T-helper 2 cell treated with Interferon-gamma antibody and Interleukin-4, amounts not matched to agents 100 ng/mL and 5 ng/mL, for 36 hours (primary cell): ENCODE results near the gene GSG1L. TPM values are rescaled to one million over a fixed set of nuclear protein-coding genes. Genes with fewer than 3 reads are reported as not detected.

Experiments used
- intact Hi-C: fragments of 100-400 bp; cut with micrococcal nuclease; formaldehyde crosslinking; loops from one replicate; pipeline ENCODE4 v1.15.1; 2023
- total RNA-seq: library from RNA; stranded (reverse); gene quantifications from 2 replicates; pipeline ENCODE4 v1.2.3, GENCODE V29; 2022

Gene GSG1L
- total RNA-seq, 1 donor from 2014 or later, result 0.23 TPM

DNA sequence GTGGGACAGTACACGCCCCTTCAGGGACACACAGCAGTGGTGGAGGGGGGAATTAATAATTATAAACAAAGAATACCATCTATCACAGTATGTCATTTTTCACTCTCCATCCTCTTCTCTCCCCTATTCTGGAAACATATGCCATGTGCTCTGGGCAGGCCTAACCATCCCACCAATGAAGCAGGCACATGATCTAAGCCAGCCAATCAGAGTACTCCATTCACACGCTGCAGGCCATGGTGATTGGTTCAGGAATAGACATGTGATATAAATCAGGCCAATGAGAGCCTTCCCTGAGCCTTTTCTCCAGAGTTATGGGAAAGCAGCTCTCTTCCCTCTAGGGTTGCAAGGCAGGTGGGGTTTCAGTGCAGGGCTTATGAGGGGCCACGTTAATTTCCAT is 36.5 kb downstream of the GSG1L start:
- intact Hi-C loops, result no loop called here

DNA sequence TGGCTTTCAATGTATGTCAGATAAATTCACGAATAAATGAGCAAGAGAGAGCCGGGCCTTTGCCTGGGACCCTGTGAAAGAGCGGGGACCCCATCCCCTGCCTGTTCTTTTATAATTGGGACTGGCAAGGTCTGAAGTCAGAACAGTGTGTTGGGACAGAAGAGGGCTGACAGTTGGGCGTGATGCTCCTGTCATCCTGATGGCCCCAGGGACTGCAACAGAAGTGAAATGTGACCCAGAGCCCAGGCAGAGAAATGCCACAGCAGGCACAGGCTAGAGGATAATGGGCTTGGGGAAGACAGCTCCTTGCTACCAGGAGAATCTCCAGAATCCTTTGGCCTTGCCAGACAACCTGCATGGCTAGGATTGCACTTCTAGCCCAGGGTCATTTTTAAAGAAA is 37.9 kb downstream of the GSG1L start:
- intact Hi-C loops, result no loop called here

DNA sequence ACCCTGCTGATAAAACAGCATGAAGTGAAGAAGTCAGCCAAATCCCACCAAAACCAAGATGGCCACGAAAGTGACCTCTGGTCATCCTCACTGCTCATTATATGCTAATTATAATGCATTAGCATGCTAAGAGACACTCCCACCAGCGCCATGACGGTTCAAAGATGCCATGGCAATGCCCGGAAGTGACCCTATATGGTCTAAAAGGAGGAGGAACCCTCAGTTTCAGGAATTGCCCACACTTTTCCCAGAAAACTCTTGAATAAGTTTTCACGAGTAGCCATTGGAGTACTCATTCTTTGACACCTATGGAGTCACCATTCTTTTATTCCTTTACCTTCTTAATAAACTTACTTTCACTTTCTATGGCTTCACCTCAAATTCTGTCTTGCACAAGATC is 44.3 kb downstream of the GSG1L start:
- intact Hi-C loops, result no loop called here

DNA sequence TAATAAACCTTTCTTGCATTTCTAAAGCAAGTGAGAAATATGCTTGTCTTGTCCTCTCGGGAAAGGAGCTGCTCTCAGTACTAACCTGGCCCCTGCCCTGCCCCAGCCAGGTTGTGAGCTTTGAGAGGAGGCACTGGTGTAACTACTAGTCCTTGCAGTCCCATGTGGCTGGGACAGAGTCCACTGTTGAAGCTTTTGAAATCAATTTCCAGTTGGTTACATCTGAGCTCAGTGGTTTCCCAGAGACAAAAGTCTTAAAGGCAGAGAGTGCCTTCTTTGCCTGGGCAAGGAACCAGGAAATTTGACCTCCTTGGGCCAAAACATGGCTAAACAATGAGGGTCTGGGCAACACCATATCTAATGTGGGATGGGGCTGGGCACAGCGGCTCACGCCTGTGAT is 48.7 kb downstream of the GSG1L start:
- intact Hi-C loops, result no loop called here

DNA sequence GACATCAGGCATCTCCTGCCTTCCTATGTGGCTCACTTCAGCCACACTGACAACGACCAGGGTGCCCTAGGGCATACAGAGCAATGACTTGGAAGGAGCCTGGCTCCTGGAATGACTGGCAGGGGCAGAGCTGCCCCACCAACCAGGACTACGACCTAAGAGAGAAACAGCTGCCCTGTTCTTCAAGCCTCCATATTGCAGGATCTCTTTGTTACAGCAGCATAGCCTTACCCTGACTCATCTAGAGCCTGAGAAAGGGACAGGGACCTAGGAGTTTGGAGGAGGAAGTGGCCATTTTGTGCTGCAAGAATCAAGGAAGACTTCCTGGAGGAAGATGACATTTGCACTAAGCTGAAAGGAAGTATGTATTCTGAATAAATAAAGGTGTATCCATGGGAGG is 49.6 kb downstream of the GSG1L start:
- intact Hi-C loops, result no loop called here

DNA sequence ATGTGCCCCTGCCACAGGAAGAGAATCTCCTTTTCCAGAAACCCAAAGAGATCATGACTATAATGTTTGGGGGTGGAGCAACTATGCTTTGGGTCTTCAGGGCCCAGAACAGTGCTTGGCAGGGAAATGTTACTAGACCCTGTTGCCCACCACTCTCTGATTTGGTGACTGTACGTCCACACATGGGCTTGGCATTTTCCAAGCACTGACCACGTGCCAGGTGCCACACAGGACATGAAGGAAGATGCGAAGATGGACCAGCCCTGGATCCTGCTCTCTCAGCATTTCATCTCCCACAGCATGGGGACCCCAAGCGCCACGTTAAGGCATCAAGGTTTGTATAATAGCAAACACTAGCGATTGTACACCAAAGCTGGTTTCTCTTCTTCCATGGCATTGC is 50.1 kb downstream of the GSG1L start:
- intact Hi-C loops, result no loop called here

DNA sequence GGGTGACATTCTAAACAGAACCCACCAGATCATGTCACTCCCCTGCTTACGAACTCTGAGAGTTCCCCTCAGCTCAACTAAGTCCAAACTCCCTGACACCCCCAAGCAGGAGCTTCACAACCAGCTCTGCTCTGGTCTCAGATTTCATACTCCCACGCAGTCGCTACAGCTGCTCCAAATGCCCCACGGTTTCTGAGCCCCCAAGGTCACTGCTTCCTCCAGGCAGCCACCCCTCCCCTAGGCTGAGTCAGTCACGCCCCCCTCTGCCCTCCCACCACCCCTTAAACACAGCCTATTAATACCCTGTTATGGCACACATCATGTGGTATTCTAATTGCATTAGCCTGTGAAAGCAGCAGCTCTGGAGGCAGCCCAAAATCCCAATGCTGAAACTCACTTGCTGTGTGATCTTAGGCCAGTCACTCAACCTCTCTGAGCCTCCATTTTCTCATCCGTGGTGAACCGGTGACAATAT is 51.5 kb downstream of the GSG1L start:
- intact Hi-C loops, result no loop called here

DNA sequence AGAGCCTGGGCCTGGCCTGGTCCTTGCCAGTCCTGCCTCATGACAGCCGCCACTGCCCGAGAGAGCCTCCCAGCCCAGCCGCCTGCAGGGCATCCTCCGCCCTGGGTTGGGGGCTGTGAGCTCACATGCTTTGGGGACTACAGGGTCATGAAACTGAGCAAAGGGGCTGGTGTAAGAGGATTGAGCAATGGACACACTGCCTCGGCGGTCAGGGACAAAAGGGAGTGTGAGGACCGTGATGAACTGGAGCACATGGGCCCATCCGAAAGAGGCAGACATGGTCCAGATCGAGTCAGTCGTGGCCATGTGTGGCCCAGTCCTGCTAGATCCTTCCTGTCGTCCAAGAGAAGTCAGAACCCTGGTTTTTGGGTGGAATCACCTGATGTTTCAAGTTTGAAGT is 52.3 kb downstream of the GSG1L start:
- intact Hi-C loops, result no loop called here

DNA sequence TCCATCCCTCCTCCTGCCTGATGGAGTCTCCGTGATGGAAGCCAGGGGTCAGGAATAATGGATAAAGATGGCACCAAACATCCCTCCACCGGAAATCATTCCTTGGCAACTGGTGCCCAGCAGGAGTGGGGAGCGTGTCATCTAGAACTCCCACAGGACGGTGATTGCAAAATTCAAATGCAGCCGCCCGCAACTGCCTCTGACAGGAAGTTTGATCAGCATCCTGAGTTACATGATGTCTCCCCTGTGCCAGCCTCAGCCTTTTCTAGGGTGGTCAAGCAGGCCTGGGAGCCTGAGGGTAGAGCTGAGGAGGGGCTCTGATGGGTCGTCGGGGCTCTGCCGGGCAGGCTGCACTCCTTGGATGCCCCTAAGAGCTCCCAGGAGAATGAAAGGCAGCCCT is 52.8 kb downstream of the GSG1L start:
- intact Hi-C loops, result no loop called here

DNA sequence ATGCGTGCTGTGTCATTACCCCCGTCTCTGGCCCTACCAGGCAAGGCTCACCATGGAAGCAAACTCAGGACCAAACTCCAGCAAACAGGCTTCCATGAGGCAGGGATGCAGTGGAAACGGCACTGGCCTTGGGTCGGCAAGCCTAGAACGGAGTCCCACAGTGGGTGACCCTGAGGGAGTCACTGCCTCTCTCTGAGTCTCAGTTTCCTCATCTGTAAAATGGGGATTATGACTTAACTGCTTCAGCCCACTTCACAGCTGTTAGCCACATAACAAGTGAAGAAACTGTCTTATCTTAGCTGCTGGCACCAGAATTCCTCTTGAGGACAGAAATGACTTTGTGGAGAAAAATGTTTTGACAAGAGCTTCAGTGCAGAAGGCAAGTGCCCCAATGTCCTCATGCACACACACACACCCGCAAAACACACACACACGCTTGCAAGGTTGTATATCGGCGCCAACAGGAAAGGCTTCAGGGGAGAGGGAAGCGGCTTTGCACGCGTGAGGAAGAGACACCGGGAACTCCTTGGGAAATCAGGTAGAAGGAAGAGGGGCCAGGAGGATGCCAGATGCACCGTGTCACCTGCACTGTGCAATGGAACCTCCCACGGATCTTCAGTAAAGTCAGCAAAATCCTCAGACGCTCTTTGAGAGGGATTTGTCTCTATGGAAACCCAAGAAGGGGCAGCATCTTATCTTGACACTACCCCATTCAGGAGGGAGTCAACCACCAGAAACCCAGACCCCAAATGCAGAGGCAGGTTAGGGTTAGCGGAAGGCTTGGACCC is 53.7 kb downstream of the GSG1L start:
- intact Hi-C loops, result no loop called here

DNA sequence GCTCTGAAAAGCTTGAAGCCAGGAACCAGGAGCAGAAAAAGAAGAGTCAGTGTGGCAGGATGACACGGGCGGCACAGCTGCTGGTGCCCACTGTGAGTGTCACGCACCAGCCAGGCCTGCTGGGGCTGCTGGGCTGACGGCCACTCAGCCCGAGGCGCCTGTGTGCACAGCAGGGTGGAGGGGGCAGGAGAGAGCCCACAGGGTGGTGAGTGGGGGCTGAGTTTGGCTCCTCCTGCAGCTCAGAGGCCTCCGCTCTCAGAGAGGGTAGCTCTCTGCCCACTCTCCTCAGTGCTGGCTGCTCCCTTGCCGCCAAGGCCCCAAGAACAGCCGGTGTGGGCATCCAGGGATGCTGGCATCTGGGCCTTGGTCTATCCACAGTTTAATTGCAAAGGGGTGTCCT is 59.6 kb downstream of the GSG1L start:
- intact Hi-C loops, result no loop called here

DNA sequence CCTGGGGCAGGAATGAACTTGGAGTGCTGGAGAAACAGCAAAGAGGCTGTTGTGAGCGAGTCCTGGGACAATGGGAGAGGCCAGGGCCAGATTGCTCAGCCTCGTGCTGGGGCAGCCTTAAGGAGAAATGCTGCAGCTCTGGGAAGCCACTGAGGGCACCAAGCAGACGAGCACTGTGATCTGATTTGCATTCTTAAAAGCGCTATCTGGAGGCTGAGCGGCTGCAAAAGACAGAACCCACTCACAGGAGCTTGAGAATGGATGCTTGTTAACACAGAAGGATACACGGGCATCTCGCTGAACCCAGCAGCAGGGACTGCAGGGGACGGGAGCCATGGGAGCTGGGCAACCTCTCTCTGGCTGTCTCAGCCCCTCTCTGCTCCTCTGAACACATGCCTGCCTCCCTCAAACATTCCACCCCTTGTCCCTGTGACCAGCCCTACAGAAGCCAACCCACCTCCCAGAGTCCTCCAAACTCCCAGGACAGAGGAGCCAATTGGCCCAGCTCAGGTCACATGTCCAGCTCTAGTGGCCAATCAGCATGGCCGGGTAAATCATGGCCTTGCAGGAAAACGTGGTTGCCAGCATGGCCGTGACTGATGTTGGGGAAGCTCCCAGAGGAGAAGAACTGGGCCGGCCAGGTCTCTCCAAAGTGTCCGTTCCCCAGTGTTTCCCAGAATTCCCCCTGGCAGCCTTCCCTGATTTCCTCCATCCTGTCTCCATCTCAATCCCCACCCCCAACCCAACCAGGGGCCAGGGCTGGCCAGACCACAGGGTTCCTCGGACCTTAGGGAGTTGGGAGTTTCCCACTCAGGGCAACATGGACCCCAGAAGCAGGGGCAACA is 60.3 kb downstream of the GSG1L start:
- intact Hi-C loops, result no loop called here

DNA sequence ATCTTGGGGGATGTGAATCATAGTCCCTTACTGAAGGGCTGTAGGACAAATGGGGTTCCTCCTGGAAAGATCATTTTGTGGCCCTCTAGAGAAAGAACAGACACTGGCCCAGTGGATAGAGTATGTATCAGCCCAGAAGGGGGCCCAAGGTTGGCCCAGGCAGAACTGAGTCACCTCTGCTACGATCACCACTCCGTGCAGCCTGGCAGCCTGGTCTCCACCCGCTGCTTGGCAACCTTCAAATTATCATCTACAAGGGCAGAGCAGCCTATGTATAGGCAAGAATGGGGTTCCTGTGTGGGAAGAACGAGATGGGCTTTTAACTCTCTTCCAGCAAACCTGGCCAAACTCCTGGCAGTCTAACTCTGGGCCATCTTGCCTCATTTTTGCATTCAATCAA is 61.9 kb downstream of the GSG1L start:
- intact Hi-C loops, result no loop called here

DNA sequence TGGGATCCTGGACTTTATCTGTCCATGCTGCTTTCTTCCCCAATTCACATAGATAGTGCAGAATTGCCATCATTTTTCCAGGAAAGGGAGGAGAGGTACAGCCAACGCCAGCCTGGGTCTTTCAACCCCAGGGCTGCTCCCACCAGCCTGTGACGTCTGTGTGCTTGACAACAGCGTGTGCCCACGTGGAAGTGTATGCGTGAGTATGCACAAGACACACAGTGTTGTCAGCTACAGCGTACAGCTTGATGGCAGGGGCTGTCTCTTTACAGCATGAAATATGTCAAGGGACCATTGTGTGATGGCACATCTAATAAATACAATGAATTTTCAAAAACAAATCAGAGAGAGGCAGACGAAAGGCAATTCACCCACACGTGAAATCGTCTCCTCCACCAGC is 62.3 kb downstream of the GSG1L start:
- intact Hi-C loops, result no loop called here

DNA sequence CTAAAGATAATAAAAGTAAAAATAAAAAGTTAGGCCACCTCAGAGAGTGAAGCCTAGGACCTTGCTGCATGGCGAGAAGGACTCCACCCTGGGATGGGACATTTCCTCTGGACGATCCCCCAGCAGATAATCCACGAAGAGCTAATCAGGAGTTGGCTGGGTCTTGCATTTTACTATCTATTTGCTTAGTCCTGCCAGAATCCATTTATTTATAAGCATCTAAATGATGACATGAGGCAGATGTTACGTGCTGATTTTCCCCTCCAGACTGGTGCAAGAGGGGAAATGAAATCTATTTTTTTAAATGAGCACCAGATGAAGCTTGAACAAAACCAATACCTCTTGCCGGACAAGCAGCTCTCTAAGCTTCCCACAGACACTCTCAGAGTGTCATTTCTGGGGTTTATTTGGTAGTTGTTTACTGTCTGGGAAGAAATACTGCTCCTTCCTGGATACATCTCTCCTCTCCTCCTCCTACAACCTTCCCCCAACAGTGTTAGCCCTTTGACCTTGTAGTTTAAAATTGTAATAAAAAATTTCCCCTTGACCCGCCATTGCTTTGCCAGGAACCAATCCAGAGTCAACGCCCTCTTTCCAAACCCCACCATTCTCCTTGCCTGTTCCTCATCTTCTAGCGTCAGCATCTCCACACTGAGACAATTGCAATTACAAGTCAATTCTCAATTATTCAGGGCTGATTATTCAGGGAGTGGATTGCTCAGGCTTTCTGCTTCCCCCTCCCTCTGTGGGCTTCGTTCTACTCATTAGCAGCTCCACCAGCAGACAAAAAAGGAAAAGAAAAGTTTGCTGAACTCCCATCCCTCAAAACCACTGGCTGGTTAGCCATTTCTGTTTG is 63.0 kb downstream of the GSG1L start:
- intact Hi-C loops, result no loop called here

DNA sequence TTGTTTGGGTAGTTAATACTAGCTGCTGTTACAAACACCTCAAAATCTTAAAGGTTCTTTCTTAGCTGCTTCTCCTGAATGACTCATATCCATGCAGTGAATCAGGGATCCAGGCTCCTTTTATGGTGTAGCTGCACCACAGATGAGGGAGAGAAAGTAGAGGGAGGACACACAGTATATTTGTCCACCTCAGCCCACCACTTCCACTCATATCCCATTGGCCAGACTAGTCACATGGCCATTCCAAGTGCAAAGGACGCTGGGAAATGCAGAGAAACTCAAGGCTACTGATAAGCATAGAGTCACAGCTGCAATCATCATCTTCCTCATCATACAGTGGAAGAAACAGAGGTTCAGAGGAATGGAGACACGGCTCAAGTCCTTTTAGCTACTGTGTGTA is 63.8 kb downstream of the GSG1L start:
- intact Hi-C loops, result no loop called here

DNA sequence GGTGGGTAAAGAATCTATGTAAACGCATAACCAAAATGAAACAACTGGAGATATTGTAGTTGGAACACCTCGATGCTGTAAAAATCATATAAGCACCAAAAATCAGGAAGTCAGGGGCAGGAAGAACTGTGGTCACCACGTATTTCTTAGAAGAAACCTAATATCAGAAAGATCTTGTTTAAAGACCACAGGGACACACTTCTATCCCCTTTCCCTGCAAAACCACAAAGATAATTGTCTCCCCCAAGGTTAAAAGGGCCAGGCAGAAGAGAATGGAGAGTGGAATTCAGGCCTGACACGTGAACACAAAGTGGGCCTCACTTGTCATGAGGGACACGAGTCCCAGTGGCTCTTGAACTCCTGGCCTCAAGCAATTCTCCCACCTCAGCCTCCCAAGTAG is 68.1 kb downstream of the GSG1L start:
- intact Hi-C loops, result no loop called here

DNA sequence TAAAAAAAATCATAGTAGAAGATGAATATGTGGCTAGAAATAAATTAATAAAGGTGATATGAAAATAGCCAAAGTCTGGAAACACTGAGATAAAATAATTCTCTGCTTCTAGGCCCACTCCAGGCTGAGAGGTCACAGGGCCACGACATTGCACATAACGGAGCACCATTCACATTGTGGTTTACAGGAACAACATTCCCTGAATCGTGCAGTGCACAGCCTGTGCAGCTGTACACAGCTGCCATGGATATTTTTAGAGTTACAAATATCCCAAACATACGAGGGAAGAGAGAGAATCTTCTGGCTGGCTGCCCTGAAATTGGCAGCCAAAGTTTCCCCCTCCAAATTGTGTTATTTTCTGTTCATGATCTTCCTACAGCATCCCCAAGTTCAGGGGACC is 68.8 kb downstream of the GSG1L start:
- intact Hi-C loops, result no loop called here

DNA sequence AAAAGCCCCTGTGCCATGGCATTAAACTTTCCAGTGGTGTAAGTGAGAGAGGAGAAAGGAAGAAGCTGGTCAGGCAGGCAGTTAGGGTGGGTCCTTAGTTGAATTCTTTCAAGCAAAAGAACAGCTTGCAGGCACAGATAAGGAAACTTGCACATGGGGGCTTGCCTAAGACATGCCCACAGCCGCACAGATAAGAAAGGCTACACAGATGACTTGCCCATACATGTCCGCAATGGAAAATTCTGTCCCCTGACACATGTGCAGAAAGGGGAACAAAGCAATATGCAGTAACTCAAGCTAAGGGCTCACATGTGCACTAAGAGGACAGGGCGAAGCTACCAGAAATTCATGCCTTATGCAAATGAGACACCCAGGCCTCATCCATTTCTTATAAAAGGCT is 69.9 kb downstream of the GSG1L start:
- intact Hi-C loops, result no loop called here

DNA sequence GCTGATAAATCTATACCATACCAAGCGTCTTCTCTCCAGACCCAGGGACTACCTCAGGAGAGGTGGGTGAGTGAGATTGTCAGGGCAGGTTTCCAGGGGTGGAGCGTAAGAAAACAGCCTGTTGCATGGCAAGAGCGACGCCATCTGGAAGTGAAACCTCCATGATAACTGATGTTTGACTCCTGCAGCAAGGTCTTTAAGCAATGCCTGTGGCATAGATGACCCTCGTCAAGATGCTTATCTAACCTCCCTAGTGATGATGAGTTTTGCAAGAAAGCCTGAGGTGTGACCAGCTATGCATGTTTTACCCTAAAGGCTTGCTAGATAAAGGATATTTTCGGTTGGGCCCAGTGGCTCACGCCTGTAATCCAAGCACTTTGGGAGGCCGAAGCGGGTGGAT is 71.6 kb downstream of the GSG1L start:
- intact Hi-C loops, result no loop called here

DNA sequence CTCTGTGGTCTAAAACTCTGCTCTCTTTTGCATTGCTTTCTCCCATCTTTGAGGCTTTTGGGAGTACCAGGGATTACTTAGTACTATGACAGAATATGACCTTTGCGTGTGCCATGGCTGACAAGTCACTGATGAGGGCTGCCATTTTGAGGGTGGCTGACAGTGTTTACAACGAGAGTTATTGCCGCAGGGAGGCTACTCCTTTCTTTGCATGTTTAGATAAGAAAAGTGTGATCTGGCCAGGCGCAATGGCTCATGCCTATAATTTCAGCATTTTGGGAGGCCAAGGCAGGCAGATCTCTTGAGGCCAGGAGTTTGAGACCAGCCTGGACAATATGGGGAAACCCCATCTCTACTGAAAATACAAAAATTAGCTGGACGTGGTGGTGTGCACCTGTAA is 77.5 kb downstream of the GSG1L start:
- intact Hi-C loops, result no loop called here

DNA sequence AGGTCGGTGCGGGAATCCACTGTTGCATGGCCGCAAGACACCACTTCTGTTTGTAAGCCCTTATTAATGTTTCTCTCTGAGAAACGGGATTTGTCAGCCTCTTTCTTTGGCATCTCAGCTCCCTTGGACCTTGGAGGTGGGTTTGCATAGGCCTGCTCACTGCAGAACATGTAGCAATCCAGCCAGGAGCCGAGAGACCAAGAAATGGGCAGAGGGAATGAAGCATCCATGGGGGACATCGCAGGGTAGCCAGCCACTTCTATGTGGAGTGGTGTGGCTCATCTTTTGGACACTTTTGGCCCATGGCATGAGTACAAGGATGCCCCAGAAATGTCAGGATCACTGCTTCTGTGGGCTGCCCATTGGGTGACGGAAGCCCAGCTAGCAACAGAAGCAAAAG is 79.4 kb downstream of the GSG1L start:
- intact Hi-C loops, result no loop called here
